Esophagus (tissue), 2 donors: Measurements from ENCODE around the gene MDN1. TPM values are rescaled to one million over a fixed set of nuclear protein-coding genes. Genes with fewer than 3 reads are reported as not detected.

ENCODE experiments used
- H3K27ac ChIP-seq, 2 donors: one replicate each; pipeline ENCODE4 v1.5.1; 2013; ENCODE audit warnings: low read depth in 2 of 2, mild to moderate bottlenecking in 2 of 2, inconsistent platforms in 1 of 2, low read length in 1 of 2, moderate library complexity in 1 of 2
- H3K27me3 ChIP-seq, 2 donors: one replicate each; pipeline ENCODE4 v1.6.1; 2013; ENCODE audit warnings: low read length in 2 of 2, control low read depth in 1 of 2, mild to moderate bottlenecking in 1 of 2; ENCODE audit not compliant: insufficient read depth in 2 of 2, control insufficient read depth in 1 of 2
- H3K36me3 ChIP-seq, 2 donors: one replicate each; pipeline ENCODE4 v1.6.1; 2013; ENCODE audit warnings: low read length in 1 of 2; ENCODE audit not compliant: control insufficient read depth in 2 of 2, insufficient read depth in 2 of 2
- H3K4me1 ChIP-seq, 2 donors: one replicate each; pipeline ENCODE4 v1.6.1; 2013; ENCODE audit warnings: low read length in 1 of 2; ENCODE audit not compliant: control insufficient read depth in 2 of 2, insufficient read depth in 2 of 2
- H3K4me3 ChIP-seq, 2 donors: one replicate each; pipeline ENCODE4 v1.5.1; 2013; ENCODE audit warnings: low read length in 2 of 2, mild to moderate bottlenecking in 2 of 2, low read depth in 1 of 2, moderate library complexity in 1 of 2
- H3K9me3 ChIP-seq, 2 donors: one replicate each; pipeline ENCODE4 v1.6.1; 2013; ENCODE audit warnings: mild to moderate bottlenecking in 2 of 2, low read depth in 1 of 2, low read length in 1 of 2, moderate library complexity in 1 of 2; ENCODE audit not compliant: control insufficient read depth in 2 of 2, insufficient read depth in 1 of 2
- WGBS, 2 donors: extraction: QIAGEN DNeasy Blood & Tissue Kit; methylation state at CpG; one replicate each; pipeline ENCODE4 v1.1.7; 2013; 5-methylcytosine and 5-hydroxymethylcytosine counted together
- polyA plus RNA-seq, 2 donors: library from polyadenylated mRNA; stranded (reverse); fragments of 200-250 nt; gene quantifications; one replicate each; pipeline ENCODE4 v1.2.3, GENCODE V29; 2013
- donor health status: healthy with polysubstance abuse.
- donor health status: Bipolar disorder and iron deficiency.

Gene MDN1
- polyA plus RNA-seq, 2 donors: 10.1 to 23.9 TPM

DNA sequence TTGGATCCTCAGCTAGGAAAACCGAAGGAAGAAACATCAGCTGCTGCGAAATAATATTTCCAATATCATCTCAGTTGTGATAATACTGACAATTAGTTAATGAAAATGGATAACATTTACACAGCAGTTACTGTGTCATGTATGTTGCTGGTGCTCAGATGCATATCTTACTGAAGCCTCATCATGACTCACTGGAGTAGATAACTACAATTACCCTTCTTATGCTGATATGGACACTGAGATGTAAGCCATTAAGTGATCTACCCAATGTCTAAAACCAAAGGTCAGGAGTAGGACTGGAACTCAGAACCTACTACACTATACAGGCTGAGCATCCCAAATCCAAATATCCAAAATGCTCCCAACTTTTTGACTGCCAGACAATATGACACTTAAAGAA is 126.4 kb downstream of the MDN1 start:
- no peaks in the 10 kb centered on the region for H3K9me3 ChIP-seq
- no peaks in the 10 kb centered on the region for H3K4me1 ChIP-seq
- no peaks in the 10 kb centered on the region for H3K27me3 ChIP-seq
- 97 to 99% methylated on average over 2 of the region's 2 CpGs for WGBS, 2 donors
- H3K36me3 ChIP-seq: peaks cover 34 to 43% of the 10 kb centered on the region in 2 donors
- no peak overlapping the region for H3K4me3 ChIP-seq
- H3K27ac ChIP-seq: no peak overlapping the region

DNA sequence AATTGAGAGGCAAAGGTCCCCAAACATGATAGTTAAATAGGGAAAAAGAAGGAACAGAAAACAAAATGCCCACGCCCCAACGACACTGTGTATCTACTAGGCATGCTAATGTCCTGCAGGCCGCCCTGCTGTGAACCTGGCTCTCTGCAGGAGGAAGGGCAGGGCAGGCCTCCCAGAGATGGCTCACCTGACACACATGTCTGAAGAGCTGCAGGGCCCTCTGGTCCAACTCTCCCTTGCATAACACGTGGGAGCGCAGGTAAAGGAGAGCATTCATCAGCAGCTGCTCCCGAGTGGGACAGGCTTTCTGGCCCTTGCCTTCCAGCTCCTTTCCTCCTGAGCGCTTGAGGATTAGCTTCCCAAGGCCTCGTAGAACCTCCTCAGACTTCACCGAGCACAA is 127.3 kb downstream of the MDN1 start:
- 89 to 91% methylated on average over 9 of the region's 9 CpGs for WGBS, 2 donors
- no peak overlapping the region for H3K4me3 ChIP-seq
- H3K4me1 ChIP-seq: no peaks in the 10 kb centered on the region
- H3K36me3 ChIP-seq: peaks cover 40 to 48% of the 10 kb centered on the region in 2 donors
- H3K9me3 ChIP-seq: no peaks in the 10 kb centered on the region
- H3K27ac ChIP-seq: no peak overlapping the region
- no peaks in the 10 kb centered on the region for H3K27me3 ChIP-seq

DNA sequence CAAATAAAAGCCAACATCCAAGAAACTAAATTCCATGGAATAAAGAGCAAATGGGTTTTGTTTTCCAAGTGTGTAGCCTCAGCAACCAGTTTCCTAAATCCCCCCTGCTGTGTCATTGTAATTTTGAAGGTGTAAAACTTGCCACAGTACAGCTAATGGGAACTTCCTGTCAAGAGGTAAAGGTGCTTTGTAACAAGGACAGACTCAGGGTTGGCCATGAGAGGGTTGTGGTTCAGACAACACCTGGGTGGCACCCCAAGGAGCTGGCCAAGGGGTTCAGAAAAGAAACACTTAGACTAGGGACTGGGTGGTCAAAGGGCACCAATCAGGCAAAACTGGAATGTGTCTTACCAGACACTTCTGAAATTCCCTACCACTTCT is 128.7 kb downstream of the MDN1 start:
- Histone ChIP-seq H3K4me3 (no peak overlapping the region), H3K27me3 (no peaks in the 10 kb centered on the region), H3K9me3 (no peaks in the 10 kb centered on the region), H3K27ac (no peak overlapping the region), H3K4me1 (no peaks in the 10 kb centered on the region), H3K36me3 (peaks cover 34 to 44% of the 10 kb centered on the region in 2 donors)

DNA sequence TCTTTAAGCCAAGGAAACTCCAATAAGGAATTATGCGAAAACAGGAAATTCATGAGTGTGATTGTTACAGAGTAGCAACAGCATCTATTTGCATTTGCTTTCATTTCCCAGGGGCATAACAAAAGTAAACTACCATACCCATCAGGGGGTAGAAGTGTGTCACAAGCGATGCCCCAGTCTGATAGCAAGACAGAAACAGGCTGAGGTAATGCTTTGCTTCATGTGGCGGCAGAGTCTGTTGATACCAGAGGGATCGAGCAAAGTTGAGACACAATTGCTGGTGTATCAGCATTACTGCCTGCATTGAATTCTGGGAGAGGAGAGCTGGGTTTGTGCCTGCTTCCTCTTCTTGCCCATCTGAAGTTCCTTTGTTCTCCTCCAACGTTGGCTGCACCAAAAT is 129.9 kb downstream of the MDN1 start:
- no peaks in the 10 kb centered on the region for H3K4me1 ChIP-seq
- 70 to 72% methylated on average over 5 of the region's 5 CpGs for WGBS, 2 donors
- H3K4me3 ChIP-seq: no peak overlapping the region
- H3K27me3 ChIP-seq: no peaks in the 10 kb centered on the region
- H3K36me3 ChIP-seq: peaks cover 34 to 44% of the 10 kb centered on the region in 2 donors
- no peak overlapping the region for H3K27ac ChIP-seq
- H3K9me3 ChIP-seq: no peaks in the 10 kb centered on the region

DNA sequence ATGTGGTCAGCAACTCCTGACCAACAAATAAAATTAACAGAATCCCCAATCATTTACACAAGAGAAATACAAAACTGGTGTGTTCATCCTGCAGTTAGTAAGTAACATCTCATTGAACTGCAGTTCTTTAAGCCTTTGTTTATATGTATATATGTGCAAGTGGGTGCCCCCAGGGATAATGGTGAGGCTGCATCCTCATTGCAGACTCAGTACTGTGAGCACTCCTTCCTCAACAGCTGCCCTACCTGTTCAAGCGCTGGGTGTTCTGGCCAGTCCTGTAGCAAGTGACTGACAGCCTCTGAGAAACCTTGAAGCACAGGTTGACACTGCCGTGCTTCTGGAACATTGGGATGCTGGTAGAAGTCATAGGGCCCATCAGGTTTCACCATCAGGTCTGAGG is 131.3 kb downstream of the MDN1 start:
- no peaks in the 10 kb centered on the region for H3K27me3 ChIP-seq
- H3K4me1 ChIP-seq: no peaks in the 10 kb centered on the region
- 95 to 97% methylated on average over 2 of the region's 2 CpGs for WGBS, 2 donors
- H3K9me3 ChIP-seq: no peaks in the 10 kb centered on the region
- H3K27ac ChIP-seq: no peak overlapping the region
- no peak overlapping the region for H3K4me3 ChIP-seq
- H3K36me3 ChIP-seq: peaks cover 30 to 45% of the 10 kb centered on the region in 2 donors

DNA sequence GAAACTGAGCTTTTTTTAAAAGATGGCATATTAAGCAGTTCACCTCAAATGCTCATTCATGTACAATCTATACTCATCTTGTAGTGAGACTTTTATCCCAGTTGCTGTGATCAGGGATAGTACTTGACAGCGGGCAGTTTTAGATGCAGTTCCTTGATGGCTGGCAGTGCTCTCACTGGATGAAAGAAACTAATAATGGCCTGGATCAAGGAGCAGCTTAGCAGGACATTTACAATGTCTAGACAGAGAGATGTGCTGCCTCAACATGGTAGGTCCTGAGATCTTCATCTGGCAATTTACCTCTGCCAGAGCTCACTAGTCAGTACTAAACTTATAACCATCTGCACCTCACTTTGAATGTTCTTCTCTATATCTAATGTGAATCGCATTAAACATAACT is 134.3 kb downstream of the MDN1 start:
- peaks cover 20 to 37% of the 10 kb centered on the region in 2 donors for H3K36me3 ChIP-seq
- no peaks in the 10 kb centered on the region for H3K27me3 ChIP-seq
- no peak overlapping the region for H3K4me3 ChIP-seq
- H3K4me1 ChIP-seq: no peaks in the 10 kb centered on the region
- 96 to 97% methylated on average over 2 of the region's 2 CpGs for WGBS, 2 donors
- no peak overlapping the region for H3K27ac ChIP-seq
- no peaks in the 10 kb centered on the region for H3K9me3 ChIP-seq

DNA sequence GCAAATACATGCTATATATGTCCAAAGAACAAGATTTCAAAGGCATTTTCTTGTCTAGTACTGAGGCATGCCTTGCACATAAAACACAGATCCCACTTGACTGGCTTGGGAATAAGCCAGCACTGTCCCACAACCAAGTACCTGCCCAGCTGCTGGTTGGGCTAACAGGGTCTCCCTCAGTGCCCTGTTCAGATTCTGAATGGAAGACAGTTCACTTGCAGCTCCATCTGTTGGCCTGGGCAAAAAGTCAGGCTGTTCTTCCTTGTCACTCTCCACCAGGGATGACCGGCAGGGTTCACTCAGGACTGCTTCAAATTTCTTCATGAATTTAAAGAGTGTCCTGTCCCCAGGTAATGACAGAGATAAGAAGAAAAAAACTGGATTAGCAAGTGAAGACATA is 136.6 kb downstream of the MDN1 start:
- Histone ChIP-seq H3K4me3 (no peak overlapping the region), H3K9me3 (no peaks in the 10 kb centered on the region), H3K36me3 (peaks cover 23 to 39% of the 10 kb centered on the region in 2 donors), H3K4me1 (no peaks in the 10 kb centered on the region), H3K27me3 (no peaks in the 10 kb centered on the region), H3K27ac (no peak overlapping the region)
- 96 to 100% methylated on average over 1 of the region's 1 CpG for WGBS, 2 donors

DNA sequence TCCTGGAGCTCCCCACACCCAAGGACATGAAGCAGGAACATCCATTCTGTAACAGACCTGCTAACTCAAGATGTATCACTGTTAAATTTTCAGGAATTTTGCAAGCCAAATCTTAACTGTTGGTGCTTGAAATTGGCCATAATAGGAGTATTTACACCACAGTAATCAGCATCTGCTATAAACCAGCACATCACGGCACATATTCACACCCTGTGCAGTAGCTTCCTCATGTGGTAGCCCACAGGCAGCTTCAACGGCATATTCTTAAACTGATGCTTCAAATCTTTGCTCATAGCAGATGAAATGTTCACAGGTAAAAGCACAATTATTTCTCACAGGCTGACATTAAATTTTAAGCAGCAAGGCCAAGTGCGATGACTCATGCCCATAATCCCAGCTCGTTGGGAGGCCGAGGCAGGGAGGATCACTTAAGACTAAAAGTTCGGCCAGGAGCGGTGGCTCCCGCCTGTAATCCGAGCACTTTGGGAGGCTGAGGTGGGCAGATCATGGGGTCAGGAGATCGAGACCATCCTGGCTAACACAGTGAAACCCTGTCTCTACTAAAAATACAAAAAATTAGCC is 137.5 kb downstream of the MDN1 start:
- Histone ChIP-seq H3K9me3 (no peaks in the 10 kb centered on the region), H3K4me3 (no peak overlapping the region), H3K27me3 (no peaks in the 10 kb centered on the region), H3K36me3 (peaks cover 22 to 34% of the 10 kb centered on the region in 2 donors), H3K4me1 (no peaks in the 10 kb centered on the region), H3K27ac (no peak overlapping the region)
- WGBS, 2 donors: 91 to 92% methylated on average over 10 of the region's 10 CpGs

DNA sequence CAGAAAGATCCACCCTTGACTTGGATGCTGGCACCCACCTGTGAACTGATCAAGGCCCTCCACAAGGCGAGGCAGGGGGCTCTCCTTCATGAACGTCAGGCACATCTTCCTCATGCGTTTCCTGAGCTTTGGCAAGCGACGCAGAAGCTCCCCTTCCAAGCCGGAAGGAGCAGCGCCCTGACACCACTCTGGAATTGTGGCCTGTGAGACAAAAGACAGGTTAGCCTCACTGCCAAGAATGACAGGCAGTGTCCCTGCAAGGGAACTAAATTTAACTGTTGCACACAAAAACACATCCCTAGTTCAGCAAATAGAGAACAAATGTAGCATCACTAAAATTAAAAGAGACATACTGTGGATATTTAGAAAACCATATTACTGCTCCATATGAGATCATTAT is 139.0 kb downstream of the MDN1 start:
- Histone ChIP-seq H3K36me3 (peaks cover 22 to 28% of the 10 kb centered on the region in 2 donors), H3K27ac (no peak overlapping the region), H3K27me3 (no peaks in the 10 kb centered on the region), H3K9me3 (no peaks in the 10 kb centered on the region), H3K4me3 (no peak overlapping the region), H3K4me1 (no peaks in the 10 kb centered on the region)
- WGBS, 2 donors: 87 to 91% methylated on average over 7 of the region's 7 CpGs

DNA sequence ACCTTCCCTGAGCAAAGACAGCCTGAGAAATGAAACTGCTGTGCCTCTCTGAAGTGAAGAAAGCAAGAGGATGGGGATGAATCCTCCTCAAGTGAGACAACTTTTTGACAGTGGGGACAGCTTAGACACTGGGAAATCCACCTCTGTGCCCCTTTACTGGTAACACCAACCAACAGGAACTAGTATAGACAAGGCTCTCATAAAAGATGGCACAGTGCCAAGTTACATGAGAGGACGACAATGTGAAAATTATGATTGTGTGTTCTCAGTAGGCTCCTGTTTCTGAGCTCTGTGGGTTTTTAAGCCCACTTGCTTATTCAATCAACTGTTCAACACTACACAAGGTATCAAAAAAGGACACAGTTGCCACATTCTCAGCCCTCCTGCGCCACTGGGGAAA is 139.4 kb downstream of the MDN1 start:
- 92% methylated on average over 2 of the region's 2 CpGs for WGBS, 2 donors
- H3K36me3 ChIP-seq: peaks cover 26 to 29% of the 10 kb centered on the region in 2 donors

More for the DNA sequence above, 139.4 kb downstream of the MDN1 start:
- H3K4me3 ChIP-seq: no peak overlapping the region
- H3K9me3 ChIP-seq: no peaks in the 10 kb centered on the region
- no peaks in the 10 kb centered on the region for H3K4me1 ChIP-seq
- no peak overlapping the region for H3K27ac ChIP-seq
- H3K27me3 ChIP-seq: no peaks in the 10 kb centered on the region
